Measurements from ENCODE around the gene FAM168A. TPM values are rescaled to one million over a fixed set of nuclear protein-coding genes. Genes with fewer than 3 reads are reported as not detected.

The FAM168A gene
- total and polyA plus RNA-seq, 9 donors, result 16.7 to 45.5 (median 39.5) TPM

DNA sequence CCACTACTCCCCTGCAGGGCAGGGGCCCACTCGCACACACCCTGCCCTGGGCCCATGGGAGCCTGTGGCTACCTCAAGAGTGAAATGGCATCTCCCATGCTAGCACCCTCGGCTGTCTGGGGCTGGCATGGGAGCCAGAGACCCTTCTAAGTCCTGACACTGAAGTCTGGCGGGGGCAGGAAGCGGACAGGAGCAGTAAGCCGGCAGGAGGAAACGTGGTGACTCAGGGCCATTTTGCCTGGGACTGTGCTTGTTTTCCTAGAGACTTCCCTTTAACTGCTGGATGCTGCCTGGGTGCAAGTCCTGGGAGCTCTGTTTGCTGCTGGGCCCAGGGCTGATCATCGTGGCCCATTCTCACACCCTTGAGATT, 204.9 kb downstream of the FAM168A start:
- Histone ChIP-seq H3K4me3 (no peak overlapping the region), H3K27me3 (no peaks in the 10 kb centered on the region), H3K36me3 (no peaks in the 10 kb centered on the region), H3K9me3 (no peaks in the 10 kb centered on the region), H3K4me1 (ENCODE audit: insufficient read depth) (no peaks in the 10 kb centered on the region), H3K27ac (no peak overlapping the region)
- WGBS, 3 donors, result 87 to 92% (median 91%) methylated on average over 5 to 7 of the region's 7 CpGs
- TF ChIP-seq POLR2A (IDR thresholded peaks at IDR 0.05) (no peak), EP300 (IDR thresholded peaks at IDR 0.05) (no peak)
- TF ChIP-seq, protein P1, sequence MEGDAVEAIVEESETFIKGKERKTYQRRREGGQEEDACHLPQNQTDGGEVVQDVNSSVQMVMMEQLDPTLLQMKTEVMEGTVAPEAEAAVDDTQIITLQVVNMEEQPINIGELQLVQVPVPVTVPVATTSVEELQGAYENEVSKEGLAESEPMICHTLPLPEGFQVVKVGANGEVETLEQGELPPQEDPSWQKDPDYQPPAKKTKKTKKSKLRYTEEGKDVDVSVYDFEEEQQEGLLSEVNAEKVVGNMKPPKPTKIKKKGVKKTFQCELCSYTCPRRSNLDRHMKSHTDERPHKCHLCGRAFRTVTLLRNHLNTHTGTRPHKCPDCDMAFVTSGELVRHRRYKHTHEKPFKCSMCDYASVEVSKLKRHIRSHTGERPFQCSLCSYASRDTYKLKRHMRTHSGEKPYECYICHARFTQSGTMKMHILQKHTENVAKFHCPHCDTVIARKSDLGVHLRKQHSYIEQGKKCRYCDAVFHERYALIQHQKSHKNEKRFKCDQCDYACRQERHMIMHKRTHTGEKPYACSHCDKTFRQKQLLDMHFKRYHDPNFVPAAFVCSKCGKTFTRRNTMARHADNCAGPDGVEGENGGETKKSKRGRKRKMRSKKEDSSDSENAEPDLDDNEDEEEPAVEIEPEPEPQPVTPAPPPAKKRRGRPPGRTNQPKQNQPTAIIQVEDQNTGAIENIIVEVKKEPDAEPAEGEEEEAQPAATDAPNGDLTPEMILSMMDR (IDR thresholded peaks at IDR 0.05), result no peak
- DNase-seq, result no peak
- intact Hi-C loops (cut with DNase I), result loop anchor here in 2 of 4 donors (5.0 to 10.0 kb wide), 2 partner anchors 96 to 98 kb away; no protein-coding TSS in a partner anchor

DNA sequence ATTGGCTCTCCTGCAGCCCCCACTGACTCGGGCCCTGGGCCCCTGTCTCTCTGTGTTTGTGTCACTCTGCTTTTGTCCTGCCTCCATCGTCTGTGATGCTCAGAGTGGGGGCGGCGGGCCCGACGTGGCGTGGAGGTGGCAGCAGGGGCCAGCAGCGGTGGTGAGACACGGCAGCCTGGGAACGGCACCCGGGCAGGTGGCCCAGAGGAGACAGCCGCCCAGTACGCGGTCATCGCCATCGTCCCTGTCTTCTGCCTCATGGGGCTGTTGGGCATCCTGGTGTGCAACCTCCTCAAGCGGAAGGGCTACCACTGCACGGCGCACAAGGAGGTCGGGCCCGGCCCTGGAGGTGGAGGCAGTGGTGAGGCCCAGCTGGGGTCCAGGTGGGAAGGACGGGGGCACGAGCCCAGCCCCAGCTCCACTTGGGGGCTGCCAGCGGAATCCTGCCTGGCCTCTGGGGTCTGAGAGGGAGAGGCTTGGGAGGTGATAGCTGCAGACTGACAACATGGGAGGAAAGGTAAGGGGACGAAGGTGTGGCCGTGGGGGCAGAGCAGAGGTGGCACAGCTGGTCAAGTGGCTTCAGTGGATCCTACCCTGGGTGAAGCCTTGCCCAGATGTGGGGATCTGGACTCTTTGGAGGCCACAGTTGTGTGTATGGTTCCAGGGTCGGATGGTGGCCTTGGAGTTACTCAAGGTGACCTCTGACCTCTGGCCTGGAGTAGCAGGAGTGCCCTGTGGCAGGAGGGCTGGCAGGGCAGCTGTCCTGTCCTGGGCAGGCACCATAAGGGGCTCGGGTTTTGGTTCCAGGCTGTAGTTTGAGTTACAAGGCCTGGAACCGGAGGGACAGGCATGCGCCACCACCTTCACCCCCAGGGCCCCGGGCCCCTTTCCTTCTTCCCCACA, 205.6 kb downstream of the FAM168A start:
- no peak overlapping the region for H3K4me3 ChIP-seq
- no peaks in the 10 kb centered on the region for H3K27me3 ChIP-seq
- H3K4me1 ChIP-seq (ENCODE audit: insufficient read depth), result no peaks in the 10 kb centered on the region
- no peak overlapping the region for H3K27ac ChIP-seq
- intact Hi-C loops (cut with DNase I), result loop anchor here in 2 of 4 donors (5.0 to 10.0 kb wide), 2 partner anchors 95 to 98 kb away; no protein-coding TSS in a partner anchor
- H3K36me3 ChIP-seq, result no peaks in the 10 kb centered on the region
- TF ChIP-seq EP300 (IDR thresholded peaks at IDR 0.05) (no peak), POLR2A (IDR thresholded peaks at IDR 0.05) (no peak)
- TF ChIP-seq, protein P1 (IDR thresholded peaks at IDR 0.05), result no peak
- no peaks in the 10 kb centered on the region for H3K9me3 ChIP-seq
- no peak for DNase-seq
- WGBS, 3 donors, result 91 to 97% (median 92%) methylated on average over 31 of the region's 31 CpGs

DNA sequence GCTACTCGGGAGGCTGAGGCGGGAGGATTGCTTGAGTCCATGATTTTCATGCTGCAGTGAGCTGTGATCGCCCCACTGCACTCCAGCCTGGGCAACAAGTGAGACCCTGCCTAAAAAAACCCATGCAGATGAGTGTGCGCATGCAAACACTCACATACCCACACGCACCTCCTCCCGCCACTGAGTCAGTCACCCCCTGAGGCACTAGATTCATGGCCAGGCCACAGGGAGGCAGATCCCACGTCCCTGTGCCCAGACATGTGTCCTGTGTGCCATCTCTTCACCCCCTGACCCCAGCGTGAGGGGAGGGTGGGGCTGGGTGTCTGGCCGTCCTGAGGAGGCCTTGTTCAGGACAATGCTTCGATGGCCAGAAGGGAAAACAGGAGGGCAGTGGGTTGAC, 206.2 kb downstream of the FAM168A start:
- no peaks in the 10 kb centered on the region for H3K9me3 ChIP-seq
- H3K4me3 ChIP-seq, result no peak overlapping the region
- intact Hi-C loops (cut with DNase I), result loop anchor here in 2 of 4 donors (5.0 to 10.0 kb wide), 2 partner anchors 94 to 97 kb away; no protein-coding TSS in a partner anchor
- WGBS, 3 donors, result 91 to 94% (median 94%) methylated on average over 10 of the region's 10 CpGs
- H3K36me3 ChIP-seq, result no peaks in the 10 kb centered on the region
- TF ChIP-seq POLR2A (IDR thresholded peaks at IDR 0.05), result no peak
- TF ChIP-seq, protein P1 (IDR thresholded peaks at IDR 0.05), result no peak
- TF ChIP-seq EP300 (IDR thresholded peaks at IDR 0.05), result no peak
- no peaks in the 10 kb centered on the region for H3K27me3 ChIP-seq
- H3K27ac ChIP-seq, result no peak overlapping the region
- no peak for DNase-seq
- no peaks in the 10 kb centered on the region for H3K4me1 ChIP-seq (ENCODE audit: insufficient read depth)

DNA sequence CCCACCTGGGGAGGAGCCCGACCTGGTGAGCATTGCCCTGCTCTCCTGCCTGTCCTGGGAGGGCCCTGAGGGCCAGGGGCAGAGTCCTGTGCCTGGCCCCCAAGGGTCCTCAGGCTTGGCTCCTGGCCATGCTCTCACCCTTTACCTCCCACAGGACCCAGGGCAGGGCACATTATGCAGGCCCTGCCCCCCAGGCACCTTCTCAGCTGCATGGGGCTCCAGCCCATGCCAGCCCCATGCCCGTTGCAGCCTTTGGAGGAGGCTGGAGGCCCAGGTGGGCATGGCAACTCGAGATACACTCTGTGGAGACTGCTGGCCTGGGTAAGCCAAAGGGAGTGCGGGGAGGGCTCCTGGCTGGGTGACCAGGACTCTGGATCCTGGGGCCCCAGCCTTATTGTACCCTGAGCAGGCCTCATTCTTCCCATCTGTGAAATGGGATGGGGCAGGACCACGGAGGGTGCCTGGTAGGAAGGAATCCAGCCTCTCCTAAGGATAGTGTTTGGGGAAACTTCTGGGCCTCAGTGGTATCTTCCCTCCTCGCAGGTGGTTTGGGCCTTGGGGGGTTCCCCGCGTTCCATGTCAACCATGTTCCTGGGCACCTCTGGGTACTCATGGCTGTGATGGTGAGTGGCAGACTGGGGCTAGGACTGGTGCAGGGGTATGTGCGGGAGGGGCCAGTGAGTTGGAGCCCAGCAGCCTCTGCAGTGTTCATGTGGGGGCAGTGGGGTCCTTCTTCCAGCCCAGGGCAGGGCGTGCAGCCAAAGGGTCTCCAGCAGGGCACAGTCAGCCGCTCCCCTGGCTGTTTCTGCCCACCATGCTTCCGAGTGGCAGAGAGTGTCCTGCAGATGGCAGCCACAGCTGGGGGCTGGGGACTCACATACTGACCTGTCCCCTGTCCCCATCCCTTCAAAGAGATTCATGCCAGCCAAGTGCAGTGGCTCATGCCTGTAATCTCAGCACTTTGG, 207.0 kb downstream of the FAM168A start:
- no peaks in the 10 kb centered on the region for H3K27me3 ChIP-seq
- no peaks in the 10 kb centered on the region for H3K4me1 ChIP-seq (ENCODE audit: insufficient read depth)
- no peaks in the 10 kb centered on the region for H3K9me3 ChIP-seq
- DNase-seq, result no peak
- WGBS, 3 donors, result 92 to 97% (median 92%) methylated on average over 10 to 12 of the region's 12 CpGs
- no peak overlapping the region for H3K27ac ChIP-seq
- TF ChIP-seq POLR2A (IDR thresholded peaks at IDR 0.05), result no peak
- TF ChIP-seq EP300 (IDR thresholded peaks at IDR 0.05), result no peak
- TF ChIP-seq, protein P1 (IDR thresholded peaks at IDR 0.05), result no peak
- H3K4me3 ChIP-seq, result no peak overlapping the region
- intact Hi-C loops (cut with DNase I), result loop anchor here in 2 of 4 donors (5.0 to 10.0 kb wide), 2 partner anchors 94 to 96 kb away; no protein-coding TSS in a partner anchor
- H3K36me3 ChIP-seq, result no peaks in the 10 kb centered on the region

All from ovary (tissue), 9 donors.